Sigmoid colon (tissue), 4 donors: ENCODE measurements around the gene UBL7.
"Not testable (repeated sequence)": the region's sequence is repeated elsewhere in the genome, so short reads cannot be mapped to it uniquely, and the experiment has no call there.

Source experiments
- EP300 ChIP-seq, 4 donors: sonication (generic); formaldehyde crosslinking; IDR thresholded peaks; one replicate each; pipeline ENCODE4 v1.6.1; 2017; ENCODE audit warnings: antibody characterized with exemption in 4 of 4
- TF ChIP-seq, protein P1 (sequence below), 4 experiments: fragments of 450-650 bp in 3 of 4; fragments of 200-600 bp in 1 of 4; IDR thresholded peaks; one replicate each; pipeline ENCODE4 v1.5.1; 2016 to 2019; ENCODE audit warnings: antibody characterized with exemption in 4 of 4, mild to moderate bottlenecking in 3 of 4, moderate library complexity in 2 of 4

DNA sequence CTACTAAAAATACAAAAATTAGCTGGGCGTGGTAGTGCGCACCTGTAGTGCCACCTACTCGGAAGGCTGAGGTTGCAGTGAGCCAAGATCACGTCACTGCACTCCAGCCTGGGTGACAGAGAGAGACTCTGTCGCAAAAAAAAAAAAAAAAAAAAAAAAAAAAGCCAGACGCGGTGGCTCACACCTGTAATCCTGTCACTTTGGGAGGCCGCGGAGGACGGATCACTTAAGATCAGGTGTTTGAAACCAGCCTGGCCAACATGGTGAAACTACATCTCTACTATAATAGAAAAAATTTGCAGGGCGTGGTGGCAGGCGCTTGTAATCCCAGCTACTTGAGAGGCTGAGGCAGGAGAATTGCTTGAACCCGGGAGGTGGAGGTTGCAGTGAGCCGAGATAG is 1.2 kb downstream of the UBL7 start:
- TF ChIP-seq EP300 (IDR thresholded peaks at IDR 0.05), result not testable (repeated sequence)
- TF ChIP-seq, protein P1, sequence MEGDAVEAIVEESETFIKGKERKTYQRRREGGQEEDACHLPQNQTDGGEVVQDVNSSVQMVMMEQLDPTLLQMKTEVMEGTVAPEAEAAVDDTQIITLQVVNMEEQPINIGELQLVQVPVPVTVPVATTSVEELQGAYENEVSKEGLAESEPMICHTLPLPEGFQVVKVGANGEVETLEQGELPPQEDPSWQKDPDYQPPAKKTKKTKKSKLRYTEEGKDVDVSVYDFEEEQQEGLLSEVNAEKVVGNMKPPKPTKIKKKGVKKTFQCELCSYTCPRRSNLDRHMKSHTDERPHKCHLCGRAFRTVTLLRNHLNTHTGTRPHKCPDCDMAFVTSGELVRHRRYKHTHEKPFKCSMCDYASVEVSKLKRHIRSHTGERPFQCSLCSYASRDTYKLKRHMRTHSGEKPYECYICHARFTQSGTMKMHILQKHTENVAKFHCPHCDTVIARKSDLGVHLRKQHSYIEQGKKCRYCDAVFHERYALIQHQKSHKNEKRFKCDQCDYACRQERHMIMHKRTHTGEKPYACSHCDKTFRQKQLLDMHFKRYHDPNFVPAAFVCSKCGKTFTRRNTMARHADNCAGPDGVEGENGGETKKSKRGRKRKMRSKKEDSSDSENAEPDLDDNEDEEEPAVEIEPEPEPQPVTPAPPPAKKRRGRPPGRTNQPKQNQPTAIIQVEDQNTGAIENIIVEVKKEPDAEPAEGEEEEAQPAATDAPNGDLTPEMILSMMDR (IDR thresholded peaks at IDR 0.05), result not testable (repeated sequence)
